H9 (cell line): ENCODE measurements around the gene TAS2R10. TPM values are rescaled to one million over a fixed set of nuclear protein-coding genes. Genes with fewer than 3 reads are reported as not detected.

Source experiments
- DNase-seq: peaks from one replicate; pipeline ENCODE4 v3.0.0-alpha.2; 2017
- H2AFZ ChIP-seq: one replicate; pipeline ENCODE4 v1.6.1; 2013; ENCODE audit warnings: mild to moderate bottlenecking, low read length, control low read depth, moderate library complexity
- H2AK5ac ChIP-seq: 2 replicates; pipeline ENCODE4 v1.6.1; 2013; ENCODE audit warnings: low read length, control low read depth, mixed read lengths; ENCODE audit not compliant: insufficient read length
- H2BK120ac ChIP-seq: one replicate; pipeline ENCODE4 v1.6.1; 2013; ENCODE audit warnings: low read depth, mild to moderate bottlenecking, low read length, control low read depth, inconsistent platforms; ENCODE audit not compliant: poor library complexity, severe bottlenecking
- H2BK12ac ChIP-seq: 2 replicates; pipeline ENCODE4 v1.6.1; 2013; ENCODE audit warnings: low read length, control low read depth, mixed read lengths, low read depth; ENCODE audit not compliant: insufficient read length
- H2BK15ac ChIP-seq: 2 replicates; pipeline ENCODE4 v1.6.1; 2013; ENCODE audit warnings: low read depth, low read length, control low read depth
- H2BK20ac ChIP-seq: one replicate; pipeline ENCODE4 v1.6.1; 2013; ENCODE audit warnings: low read depth, mild to moderate bottlenecking, low read length, control low read depth, inconsistent platforms; ENCODE audit not compliant: poor library complexity, severe bottlenecking
- H2BK5ac ChIP-seq: 2 replicates; pipeline ENCODE4 v1.6.1; 2013; ENCODE audit warnings: low read length, control low read depth, mixed read lengths; ENCODE audit not compliant: insufficient read length
- H3K14ac ChIP-seq: 2 replicates; pipeline ENCODE4 v1.6.1; 2013; ENCODE audit warnings: low read length, control low read depth; ENCODE audit not compliant: insufficient read depth
- H3K18ac ChIP-seq: 2 replicates; pipeline ENCODE4 v1.6.1; 2013; ENCODE audit warnings: low read depth, mild to moderate bottlenecking, mixed read lengths, low read length, control low read depth; ENCODE audit not compliant: insufficient read length
- H3K23ac ChIP-seq: 2 replicates; pipeline ENCODE4 v1.6.1; 2013; ENCODE audit warnings: low read length, control low read depth, mixed read lengths, low read depth; ENCODE audit not compliant: insufficient read length
- H3K23me2 ChIP-seq: 2 replicates; pipeline ENCODE4 v1.6.1; 2013; ENCODE audit warnings: low read depth, mild to moderate bottlenecking, mixed read lengths, low read length, control low read depth; ENCODE audit not compliant: insufficient read length, poor library complexity, severe bottlenecking
- H3K27ac ChIP-seq: 2 replicates; pipeline ENCODE4 v1.5.1; 2013; ENCODE audit warnings: low read length, control low read depth, mixed read lengths, low read depth; ENCODE audit not compliant: insufficient read length
- H3K27me3 ChIP-seq: 2 replicates; pipeline ENCODE4 v1.6.1; 2013; ENCODE audit warnings: low read length, control low read depth, inconsistent platforms; ENCODE audit not compliant: insufficient read depth
- H3K4ac ChIP-seq: 2 replicates; pipeline ENCODE4 v1.6.1; 2013; ENCODE audit warnings: low read depth, mild to moderate bottlenecking, control low read depth, inconsistent platforms, low read length, moderate library complexity
- H3K4me1 ChIP-seq: 2 replicates; pipeline ENCODE4 v1.6.1; 2013; ENCODE audit warnings: low read length, control low read depth, inconsistent platforms; ENCODE audit not compliant: insufficient read depth
- H3K4me2 ChIP-seq: 2 replicates; pipeline ENCODE4 v1.6.1; 2013; ENCODE audit warnings: low read length, control low read depth, mixed read lengths; ENCODE audit not compliant: insufficient read length, insufficient read depth
- H3K56ac ChIP-seq: 2 replicates; pipeline ENCODE4 v1.6.1; 2013; ENCODE audit warnings: low read depth, mild to moderate bottlenecking, mixed read lengths, low read length, control low read depth; ENCODE audit not compliant: insufficient read length
- H3K79me1 ChIP-seq: 2 replicates; pipeline ENCODE4 v1.6.1; 2013; ENCODE audit warnings: low read depth, mild to moderate bottlenecking, moderate library complexity, low read length, control low read depth, inconsistent platforms; ENCODE audit not compliant: insufficient read depth, poor library complexity, severe bottlenecking
- H3K79me2 ChIP-seq: 2 replicates; pipeline ENCODE4 v1.6.1; 2013; ENCODE audit warnings: low read length, control low read depth, inconsistent platforms; ENCODE audit not compliant: insufficient read depth
- H3K9ac ChIP-seq: 2 replicates; pipeline ENCODE4 v1.6.1; 2013; ENCODE audit warnings: low read length, control low read depth, mixed read lengths; ENCODE audit not compliant: insufficient read length; ENCODE audit errors: extremely low read depth
- H3K9me3 ChIP-seq: one replicate; pipeline ENCODE4 v1.6.1; 2013; ENCODE audit warnings: low read depth, low read length, inconsistent platforms; ENCODE audit not compliant: control insufficient read depth
- H3T11ph ChIP-seq: one replicate; pipeline ENCODE4 v1.6.1; 2013; ENCODE audit warnings: mild to moderate bottlenecking, low read length, control low read depth, inconsistent platforms
- H4K20me1 ChIP-seq: one replicate; pipeline ENCODE4 v1.6.1; 2013; ENCODE audit not compliant: control insufficient read depth, insufficient read length, insufficient read depth
- H4K5ac ChIP-seq: 2 replicates; pipeline ENCODE4 v1.6.1; 2013; ENCODE audit warnings: low read depth, mild to moderate bottlenecking, mixed read lengths, low read length, control low read depth; ENCODE audit not compliant: insufficient read length
- H4K8ac ChIP-seq: replicated peaks from 2 replicates; pipeline ENCODE4 v1.6.1; 2013; ENCODE audit warnings: low read length, control low read depth, mixed read lengths, low read depth; ENCODE audit not compliant: insufficient read length
- H4K91ac ChIP-seq: 2 replicates; pipeline ENCODE4 v1.6.1; 2013; ENCODE audit warnings: low read depth, mild to moderate bottlenecking, moderate library complexity, mixed read lengths, low read length, control low read depth; ENCODE audit not compliant: insufficient read length
- H3K27ac Mint-ChIP-seq, 3 experiments: 2 replicates in 2 of 3; 3 replicates in 1 of 3; pipeline ENCODE4 v1.8.0; 2020 to 2021; ENCODE audit warnings: mixed read lengths in 3 of 3, mild to moderate bottlenecking in 1 of 3, moderate library complexity in 1 of 3
- H3K27me3 Mint-ChIP-seq: 2 replicates; pipeline ENCODE4 v1.8.0; 2021; ENCODE audit warnings: low read depth, mild to moderate bottlenecking, moderate library complexity, mixed read lengths
- H3K36me3 Mint-ChIP-seq, 3 experiments: 2 replicates in 2 of 3; 3 replicates in 1 of 3; pipeline ENCODE4 v1.8.0; 2020 to 2021; ENCODE audit warnings: low read depth in 3 of 3, mixed read lengths in 3 of 3; ENCODE audit not compliant: insufficient read depth in 1 of 3
- H3K4me1 Mint-ChIP-seq, 2 experiments: 2 replicates each; pipeline ENCODE4 v1.8.0; 2020; ENCODE audit warnings: mixed read lengths in 2 of 2
- H3K4me3 Mint-ChIP-seq, 2 experiments: 2 replicates in 1 of 2; 3 replicates in 1 of 2; pipeline ENCODE4 v1.8.0; 2020 to 2021; ENCODE audit warnings: mild to moderate bottlenecking in 2 of 2, mixed read lengths in 2 of 2, moderate library complexity in 1 of 2
- H3K9me3 Mint-ChIP-seq, 2 experiments: 2 replicates in 1 of 2; 3 replicates in 1 of 2; pipeline ENCODE4 v1.8.0; 2020; ENCODE audit warnings: mild to moderate bottlenecking in 2 of 2, mixed read lengths in 2 of 2, moderate library complexity in 1 of 2
- WGBS: extraction: QIAGEN DNeasy Blood & Tissue Kit; methylation state at CpG from one replicate; pipeline ENCODE4 v1.1.7; 2013; ENCODE audit warnings: missing lambda C conversion rate, low lambda C conversion rate, mixed read lengths; ENCODE audit not compliant: insufficient read length; ENCODE audit errors: extremely low coverage; 5-methylcytosine and 5-hydroxymethylcytosine counted together
- total RNA-seq: library from RNA; stranded (reverse); gene quantifications from 2 replicates; pipeline ENCODE4 v1.2.1, GENCODE V29; 2021
- TF ChIP-seq, protein P1 (sequence below): fragments of 200-600 bp; sonication (generic); conservative IDR thresholded peaks from 3 replicates; pipeline ENCODE4 v1.8.0; 2021; ENCODE audit warnings: antibody characterized with exemption, mild to moderate bottlenecking

Gene TAS2R10
- total RNA-seq, 1 experiment from 2014 or later, result 0.22 TPM

DNA sequence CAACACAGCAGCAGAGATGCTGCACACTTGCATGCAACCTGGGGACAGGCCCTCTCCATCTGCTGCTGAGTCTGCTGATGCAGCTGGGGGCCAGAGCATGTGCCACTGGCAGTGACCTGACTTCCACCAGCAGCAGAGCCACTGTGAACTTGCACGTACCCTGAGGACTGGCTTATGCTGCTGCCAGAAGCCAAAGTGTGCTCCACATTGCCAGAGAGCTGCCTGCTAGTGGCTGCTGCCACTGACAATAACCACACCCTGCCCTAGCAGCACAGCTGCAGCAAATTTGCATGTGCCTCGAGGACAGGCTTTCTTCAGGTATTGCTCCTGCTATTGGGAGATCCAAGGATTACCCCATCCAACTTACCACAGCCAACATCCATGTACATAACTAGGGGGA lies 27.6 kb upstream of the TAS2R10 start:
- H3K4ac ChIP-seq, result no peak overlapping the region
- Mint-ChIP-seq H3K36me3 (peaks cover 31 to 40% (median 38%) of the 10 kb centered on the region in 3 experiments), H3K9me3 (peaks cover 34 to 37% of the 10 kb centered on the region in 2 experiments), H3K4me1 (no peaks in the 10 kb centered on the region), H3K4me3 (no peak overlapping the region), H3K27ac (no peak overlapping the region), H3K27me3 (no peaks in the 10 kb centered on the region)
- H2BK5ac ChIP-seq, result no peak overlapping the region
- no peak overlapping the region for H2BK120ac ChIP-seq
- no peak overlapping the region for H3K18ac ChIP-seq
- no peak overlapping the region for H2AFZ ChIP-seq
- no peaks in the 10 kb centered on the region for H3K79me1 ChIP-seq
- no peak overlapping the region for H4K5ac ChIP-seq
- H3T11ph ChIP-seq, result no peak overlapping the region
- no peak overlapping the region for H2BK15ac ChIP-seq
- H3K23ac ChIP-seq, result no peak overlapping the region
- no peak overlapping the region for H4K91ac ChIP-seq
- H3K23me2 ChIP-seq, result no peaks in the 10 kb centered on the region
- WGBS, result no CpG with 5 or more reads among the region's 2 CpGs
- TF ChIP-seq, protein P1, sequence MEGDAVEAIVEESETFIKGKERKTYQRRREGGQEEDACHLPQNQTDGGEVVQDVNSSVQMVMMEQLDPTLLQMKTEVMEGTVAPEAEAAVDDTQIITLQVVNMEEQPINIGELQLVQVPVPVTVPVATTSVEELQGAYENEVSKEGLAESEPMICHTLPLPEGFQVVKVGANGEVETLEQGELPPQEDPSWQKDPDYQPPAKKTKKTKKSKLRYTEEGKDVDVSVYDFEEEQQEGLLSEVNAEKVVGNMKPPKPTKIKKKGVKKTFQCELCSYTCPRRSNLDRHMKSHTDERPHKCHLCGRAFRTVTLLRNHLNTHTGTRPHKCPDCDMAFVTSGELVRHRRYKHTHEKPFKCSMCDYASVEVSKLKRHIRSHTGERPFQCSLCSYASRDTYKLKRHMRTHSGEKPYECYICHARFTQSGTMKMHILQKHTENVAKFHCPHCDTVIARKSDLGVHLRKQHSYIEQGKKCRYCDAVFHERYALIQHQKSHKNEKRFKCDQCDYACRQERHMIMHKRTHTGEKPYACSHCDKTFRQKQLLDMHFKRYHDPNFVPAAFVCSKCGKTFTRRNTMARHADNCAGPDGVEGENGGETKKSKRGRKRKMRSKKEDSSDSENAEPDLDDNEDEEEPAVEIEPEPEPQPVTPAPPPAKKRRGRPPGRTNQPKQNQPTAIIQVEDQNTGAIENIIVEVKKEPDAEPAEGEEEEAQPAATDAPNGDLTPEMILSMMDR, result no peak; the same call in 2 of the 3 replicates
- H2BK12ac ChIP-seq, result no peak overlapping the region
- H3K9ac ChIP-seq, result no peak overlapping the region
- H2AK5ac ChIP-seq, result no peak overlapping the region
- no peak overlapping the region for H3K56ac ChIP-seq
- no peak for DNase-seq
- H3K4me1 ChIP-seq, result no peaks in the 10 kb centered on the region
- no peak overlapping the region for H2BK20ac ChIP-seq
- no peaks in the 10 kb centered on the region for H4K20me1 ChIP-seq
- no peak overlapping the region for H3K4me2 ChIP-seq
- H3K27ac ChIP-seq, result no peak overlapping the region
- no peak overlapping the region for H3K14ac ChIP-seq
- H4K8ac ChIP-seq, result no peak overlapping the region
- peaks cover 10% of the 10 kb centered on the region for H3K9me3 ChIP-seq
- no peaks in the 10 kb centered on the region for H3K79me2 ChIP-seq
- H3K27me3 ChIP-seq, result no peaks in the 10 kb centered on the region
